Suprapubic skin (tissue), 4 donors: ENCODE measurements around the gene ACYP2. TPM values are rescaled to one million over a fixed set of nuclear protein-coding genes. Genes with fewer than 3 reads are reported as not detected.
"Not testable (repeated sequence)": the region's sequence is repeated elsewhere in the genome, so short reads cannot be mapped to it uniquely, and the experiment has no call there.

ENCODE experiments used
- DNase-seq, 2 donors: peaks; one replicate each; pipeline ENCODE4 v3.0.0-alpha.2; 2019; ENCODE audit warnings: low spot score in 2 of 2
- H3K27ac ChIP-seq: fragments of 200-600 bp; sonication (generic); one replicate; pipeline ENCODE4 v1.5.1; 2019
- H3K27me3 ChIP-seq: fragments of 200-600 bp; sonication (generic); one replicate; pipeline ENCODE4 v1.5.1; 2019
- H3K36me3 ChIP-seq: fragments of 200-600 bp; sonication (generic); one replicate; pipeline ENCODE4 v1.5.1; 2019
- H3K4me1 ChIP-seq: fragments of 200-600 bp; sonication (generic); one replicate; pipeline ENCODE4 v1.5.1; 2019
- H3K4me3 ChIP-seq: fragments of 200-600 bp; sonication (generic); one replicate; pipeline ENCODE4 v1.5.1; 2019; ENCODE audit warnings: mild to moderate bottlenecking
- H3K9me3 ChIP-seq: fragments of 200-600 bp; sonication (generic); one replicate; pipeline ENCODE4 v1.5.1; 2019
- EP300 ChIP-seq: sonication (generic); formaldehyde crosslinking; IDR thresholded peaks from one replicate; pipeline ENCODE4 v1.6.1; 2017; ENCODE audit warnings: antibody characterized with exemption
- POLR2A ChIP-seq, 2 donors: fragments of 450-650 bp; IDR thresholded peaks; one replicate each; pipeline ENCODE4 v1.6.1; 2017; ENCODE audit warnings: antibody characterized with exemption in 2 of 2, mild to moderate bottlenecking in 2 of 2, moderate library complexity in 2 of 2
- POLR2AphosphoS5 ChIP-seq, 3 donors: sonication (generic); formaldehyde crosslinking; IDR thresholded peaks; one replicate each; pipeline ENCODE4 v1.6.1; 2017; ENCODE audit warnings: antibody characterized with exemption in 3 of 3
- WGBS: methylation state at CpG from one replicate; pipeline ENCODE4 v1.1.5; 2018; 5-methylcytosine and 5-hydroxymethylcytosine counted together
- total RNA-seq, 4 donors: library from RNA; depleted of rRNA; stranded (reverse); fragments of >200 nt; gene quantifications; one replicate each; pipeline ENCODE4 v1.1.0, GENCODE V29; 2016
- TF ChIP-seq, protein P1 (sequence below), 2 donors: fragments of 200-600 bp in 1 of 2; fragments of 450-650 bp in 1 of 2; sonication (generic) in 1 of 2; IDR thresholded peaks; one replicate each; pipeline ENCODE4 v1.5.1; 2016 to 2019; ENCODE audit warnings: antibody characterized with exemption in 2 of 2, mild to moderate bottlenecking in 1 of 2, moderate library complexity in 1 of 2

Gene ACYP2
- total RNA-seq, 4 donors from 2014 or later = 9.1 to 20.2 (median 14.2) TPM

GRCh38 chr2:54088191-54088634 lies 27.2 kb upstream of the ACYP2 start:
- WGBS = 66% methylated on average over 5 of the region's 5 CpGs
- Histone ChIP-seq H3K36me3 (no peaks in the 10 kb centered on the region), H3K4me1 (peaks cover 9% of the 10 kb centered on the region), H3K27me3 (no peaks in the 10 kb centered on the region), H3K9me3 (no peaks in the 10 kb centered on the region), H3K27ac (no peak overlapping the region), H3K4me3 (no peak overlapping the region)
- DNase-seq = no peak
- TF ChIP-seq, protein P1, sequence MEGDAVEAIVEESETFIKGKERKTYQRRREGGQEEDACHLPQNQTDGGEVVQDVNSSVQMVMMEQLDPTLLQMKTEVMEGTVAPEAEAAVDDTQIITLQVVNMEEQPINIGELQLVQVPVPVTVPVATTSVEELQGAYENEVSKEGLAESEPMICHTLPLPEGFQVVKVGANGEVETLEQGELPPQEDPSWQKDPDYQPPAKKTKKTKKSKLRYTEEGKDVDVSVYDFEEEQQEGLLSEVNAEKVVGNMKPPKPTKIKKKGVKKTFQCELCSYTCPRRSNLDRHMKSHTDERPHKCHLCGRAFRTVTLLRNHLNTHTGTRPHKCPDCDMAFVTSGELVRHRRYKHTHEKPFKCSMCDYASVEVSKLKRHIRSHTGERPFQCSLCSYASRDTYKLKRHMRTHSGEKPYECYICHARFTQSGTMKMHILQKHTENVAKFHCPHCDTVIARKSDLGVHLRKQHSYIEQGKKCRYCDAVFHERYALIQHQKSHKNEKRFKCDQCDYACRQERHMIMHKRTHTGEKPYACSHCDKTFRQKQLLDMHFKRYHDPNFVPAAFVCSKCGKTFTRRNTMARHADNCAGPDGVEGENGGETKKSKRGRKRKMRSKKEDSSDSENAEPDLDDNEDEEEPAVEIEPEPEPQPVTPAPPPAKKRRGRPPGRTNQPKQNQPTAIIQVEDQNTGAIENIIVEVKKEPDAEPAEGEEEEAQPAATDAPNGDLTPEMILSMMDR (IDR thresholded peaks at IDR 0.05) = no peak
- no peak for TF ChIP-seq POLR2A (IDR thresholded peaks at IDR 0.05)
- no peak for TF ChIP-seq EP300
- TF ChIP-seq POLR2AphosphoS5 (IDR thresholded peaks at IDR 0.05) = no peak

DNA sequence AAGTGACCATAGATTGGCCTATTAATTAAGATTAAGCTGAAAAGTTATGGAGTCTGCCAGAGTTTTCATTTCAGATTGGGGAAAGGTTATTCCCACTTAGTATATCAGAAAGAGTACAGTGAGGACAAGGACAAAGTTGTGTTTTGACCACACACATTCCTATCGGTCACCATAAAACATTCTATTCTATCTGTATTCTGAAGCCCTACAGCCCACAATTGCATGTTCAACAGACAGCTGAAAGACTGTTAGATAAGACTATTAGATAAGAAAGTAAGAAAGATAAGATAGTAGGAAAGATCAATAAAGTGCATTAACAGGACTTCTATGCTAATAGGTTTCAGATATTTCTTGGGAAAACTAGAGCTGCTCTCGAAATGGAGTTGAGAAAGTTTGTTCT lies 26.7 kb upstream of the ACYP2 start:
- Histone ChIP-seq H3K27ac (no peak overlapping the region), H3K36me3 (no peaks in the 10 kb centered on the region), H3K9me3 (no peaks in the 10 kb centered on the region), H3K4me3 (no peak overlapping the region), H3K4me1 (peaks cover 9% of the 10 kb centered on the region), H3K27me3 (no peaks in the 10 kb centered on the region)
- DNase-seq = no peak
- 66% methylated on average over 2 of the region's 2 CpGs for WGBS
- TF ChIP-seq, protein P1 (IDR thresholded peaks at IDR 0.05) = no peak
- TF ChIP-seq POLR2A (IDR thresholded peaks at IDR 0.05) (no peak), POLR2AphosphoS5 (IDR thresholded peaks at IDR 0.05) (no peak), EP300 (no peak)

DNA sequence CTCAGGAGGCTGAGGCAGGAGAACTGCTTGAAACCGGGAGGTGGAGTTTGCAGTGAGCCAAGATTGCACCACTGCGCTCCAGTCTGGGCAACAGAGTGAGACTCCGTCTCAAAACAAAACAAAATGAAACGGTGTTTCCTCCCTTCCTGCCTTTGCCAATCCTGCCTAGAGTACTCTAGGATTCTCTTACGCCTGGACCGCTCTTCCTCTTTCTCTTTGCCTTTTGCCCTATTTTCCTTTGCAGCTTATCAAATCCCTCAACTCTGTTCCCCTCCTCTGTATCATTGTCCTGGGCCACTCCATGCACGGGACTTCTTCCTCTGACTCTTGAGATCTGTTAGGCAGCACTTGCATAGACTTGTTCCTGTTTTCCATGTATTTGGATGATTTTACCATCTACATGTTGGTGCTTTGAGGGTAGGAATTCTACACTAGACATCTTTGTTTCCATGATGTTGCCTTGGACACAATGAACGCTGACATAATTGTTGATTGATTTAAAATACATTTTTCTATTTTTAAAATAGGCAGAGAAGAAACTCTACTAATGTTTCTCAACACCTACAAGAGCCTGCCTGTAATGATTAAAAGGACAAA lies 24.8 kb upstream of the ACYP2 start:
- no peak for TF ChIP-seq POLR2A (IDR thresholded peaks at IDR 0.05)
- no peak for TF ChIP-seq POLR2AphosphoS5 (IDR thresholded peaks at IDR 0.05)
- TF ChIP-seq EP300 = no peak
- TF ChIP-seq, protein P1 (IDR thresholded peaks at IDR 0.05) = no peak
- H3K27me3 ChIP-seq = no peaks in the 10 kb centered on the region
- 50% methylated on average over 8 of the region's 8 CpGs for WGBS
- DNase-seq = no peak
- no peak overlapping the region for H3K4me3 ChIP-seq
- H3K36me3 ChIP-seq = no peaks in the 10 kb centered on the region
- no peak overlapping the region for H3K27ac ChIP-seq
- H3K9me3 ChIP-seq = no peaks in the 10 kb centered on the region
- H3K4me1 ChIP-seq = peaks cover 9% of the 10 kb centered on the region

DNA sequence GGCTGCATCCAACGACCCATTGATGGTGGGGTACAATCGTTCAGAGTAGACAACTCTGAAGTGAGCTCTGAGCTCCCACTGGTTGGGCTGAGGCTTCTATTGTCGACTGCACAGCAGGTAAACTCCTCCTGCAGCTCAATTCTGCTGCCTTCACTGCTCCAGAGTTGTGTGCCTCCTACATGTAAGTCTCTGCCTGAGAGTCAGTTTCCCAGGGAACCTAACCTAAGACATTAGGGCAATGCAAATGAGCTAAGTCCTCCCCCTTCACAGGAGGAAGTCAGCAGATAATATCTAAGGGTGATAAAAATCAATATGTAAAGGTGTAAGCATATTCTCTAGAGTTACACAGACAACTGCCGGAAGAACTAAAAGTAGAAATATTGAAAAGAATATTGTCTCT lies 22.5 kb upstream of the ACYP2 start:
- H3K27me3 ChIP-seq = no peaks in the 10 kb centered on the region
- peaks cover 9% of the 10 kb centered on the region for H3K4me1 ChIP-seq
- 67% methylated on average over 1 of the region's 4 CpGs for WGBS
- H3K36me3 ChIP-seq = no peaks in the 10 kb centered on the region
- H3K9me3 ChIP-seq = no peaks in the 10 kb centered on the region
- no peak overlapping the region for H3K4me3 ChIP-seq
- no peak for DNase-seq
- TF ChIP-seq, protein P1 (IDR thresholded peaks at IDR 0.05) = no peak
- TF ChIP-seq POLR2AphosphoS5 (IDR thresholded peaks at IDR 0.05) (no peak), POLR2A (IDR thresholded peaks at IDR 0.05) (no peak), EP300 (no peak)
- H3K27ac ChIP-seq = no peak overlapping the region

GRCh38 chr2:54095406-54095805 lies 20.0 kb upstream of the ACYP2 start:
- H3K9me3 ChIP-seq, H3K36me3 ChIP-seq, DNase-seq, H3K27me3 ChIP-seq, H3K27ac ChIP-seq, H3K4me3 ChIP-seq, H3K4me1 ChIP-seq: not testable (repeated sequence)
- WGBS = 99% methylated on average over 5 of the region's 30 CpGs

- WGBS = 94% methylated on average over 7 of the region's 26 CpGs
- not testable (repeated sequence) for H3K27ac ChIP-seq, DNase-seq, H3K9me3 ChIP-seq, H3K4me1 ChIP-seq, H3K27me3 ChIP-seq, H3K36me3 ChIP-seq, H3K4me3 ChIP-seq
Measured at GRCh38 chr2:54096141-54096540, 19.3 kb upstream of the ACYP2 start.
